Lung (tissue), 12 donors: ENCODE measurements around the gene ANGEL1. TPM values are rescaled to one million over a fixed set of nuclear protein-coding genes. Genes with fewer than 3 reads are reported as not detected.
A peak's percentile ranks its signal among the peaks of the same experiment; 100 is the strongest.

ENCODE experiments used
- ATAC-seq: fragments of 200-7000 bp; cut with Tn5 transposase; one replicate; pipeline ENCODE4 v1.9.1; 2020; ENCODE audit warnings: moderate number of reproducible peaks; ENCODE audit not compliant: insufficient read depth, low FRiP score
- DNase-seq, 3 donors: peaks; one replicate each; pipeline ENCODE4 v3.0.0-alpha.2; 2013 to 2017
- H3K27ac ChIP-seq, 2 donors: one replicate each; pipeline ENCODE4 v1.5.1; 2013; ENCODE audit warnings: mild to moderate bottlenecking in 2 of 2, moderate library complexity in 2 of 2, control low read depth in 1 of 2, inconsistent platforms in 1 of 2, low read depth in 1 of 2, low read length in 1 of 2
- H3K27me3 ChIP-seq, 3 donors: one replicate each; pipeline ENCODE4 v1.5.1; 2013; ENCODE audit warnings: low read length in 2 of 3; ENCODE audit not compliant: control insufficient read depth in 3 of 3, insufficient read depth in 3 of 3
- H3K36me3 ChIP-seq, 4 donors: one replicate each; pipeline ENCODE4 v1.5.1; 2013; ENCODE audit warnings: low read length in 4 of 4, mild to moderate bottlenecking in 1 of 4, moderate library complexity in 1 of 4; ENCODE audit not compliant: control insufficient read depth in 4 of 4, insufficient read depth in 4 of 4
- H3K4me1 ChIP-seq, 5 donors: one replicate each; pipeline ENCODE4 v1.5.1; 2013; ENCODE audit warnings: low read length in 5 of 5, mild to moderate bottlenecking in 2 of 5, moderate library complexity in 1 of 5; ENCODE audit not compliant: control insufficient read depth in 5 of 5, insufficient read depth in 5 of 5
- H3K4me3 ChIP-seq: one replicate; pipeline ENCODE4 v1.5.1; 2013; ENCODE audit warnings: mild to moderate bottlenecking, control low read depth, moderate library complexity
- H3K9ac ChIP-seq, 2 donors: one replicate each; pipeline ENCODE4 v1.5.1; 2013; ENCODE audit warnings: low read length in 2 of 2, control low read depth in 1 of 2; ENCODE audit not compliant: insufficient read depth in 1 of 2
- H3K9me3 ChIP-seq, 4 donors: one replicate each; pipeline ENCODE4 v1.5.1; 2013; ENCODE audit warnings: low read length in 3 of 4, mild to moderate bottlenecking in 1 of 4, moderate library complexity in 1 of 4; ENCODE audit not compliant: control insufficient read depth in 4 of 4, insufficient read depth in 3 of 4
- WGBS, 2 donors: extraction: QIAGEN DNeasy Blood & Tissue Kit; methylation state at CpG; one replicate each; pipeline ENCODE4 v1.1.7; 2013; 5-methylcytosine and 5-hydroxymethylcytosine counted together
- polyA plus RNA-seq, 2 donors: library from polyadenylated mRNA; stranded (reverse); fragments of 200-250 nt; gene quantifications; one replicate each; pipeline ENCODE4 v1.2.1, GENCODE V29; 2013
- total RNA-seq, 2 donors: library from RNA; depleted of rRNA in 1 of 2; stranded (reverse); fragments of >200 nt in 1 of 2; gene quantifications; one replicate each; pipeline ENCODE4 v1.2.1, GENCODE V29; 2014 to 2021
- TF ChIP-seq, protein P1 (sequence below): IDR thresholded peaks from 2 replicates; pipeline ENCODE4 v1.5.1; 2012; ENCODE audit warnings: mild to moderate bottlenecking; ENCODE audit errors: control extremely low read depth, extremely low read depth
- donor health status: control.
- donor health status: control.
- donor health status: Bipolar disorder and iron deficiency.
- donor health status: healthy.
- donor health status: DM: yes; HTN: yes; CAD: no.

ANGEL1 gene
- total and polyA plus RNA-seq, 4 donors = 10.4 to 20.4 (median 15.0) TPM

DNA sequence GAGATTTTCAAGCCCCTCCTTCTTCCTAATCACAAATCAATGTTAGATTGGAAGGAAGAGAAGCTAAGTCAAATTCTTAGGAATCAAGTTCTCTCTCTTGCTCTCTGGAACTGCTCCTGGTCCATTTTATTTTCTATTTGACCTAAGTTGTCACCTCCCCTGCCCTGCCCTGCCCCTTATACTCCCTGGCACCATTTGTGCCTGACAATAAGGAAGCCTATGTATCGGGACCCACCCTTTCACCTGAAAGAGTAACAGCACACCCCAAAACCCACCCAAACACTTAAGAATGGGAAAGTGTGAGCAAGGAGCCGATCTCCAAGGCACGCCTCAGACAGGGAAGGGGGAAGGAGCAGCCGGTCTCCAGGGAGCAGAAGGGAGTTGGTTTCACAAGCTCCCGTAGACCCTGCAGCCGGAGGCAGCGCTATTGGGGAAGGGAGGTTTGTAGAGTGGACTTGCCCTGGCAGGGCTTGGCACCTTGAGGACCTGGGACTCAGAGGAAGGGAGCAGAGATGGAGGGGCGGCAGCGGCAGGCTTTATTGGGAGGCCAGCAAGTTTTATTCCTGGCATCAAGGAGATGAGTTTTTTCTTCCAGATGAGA, 15.1 kb upstream of the ANGEL1 start:
- TF ChIP-seq, protein P1, sequence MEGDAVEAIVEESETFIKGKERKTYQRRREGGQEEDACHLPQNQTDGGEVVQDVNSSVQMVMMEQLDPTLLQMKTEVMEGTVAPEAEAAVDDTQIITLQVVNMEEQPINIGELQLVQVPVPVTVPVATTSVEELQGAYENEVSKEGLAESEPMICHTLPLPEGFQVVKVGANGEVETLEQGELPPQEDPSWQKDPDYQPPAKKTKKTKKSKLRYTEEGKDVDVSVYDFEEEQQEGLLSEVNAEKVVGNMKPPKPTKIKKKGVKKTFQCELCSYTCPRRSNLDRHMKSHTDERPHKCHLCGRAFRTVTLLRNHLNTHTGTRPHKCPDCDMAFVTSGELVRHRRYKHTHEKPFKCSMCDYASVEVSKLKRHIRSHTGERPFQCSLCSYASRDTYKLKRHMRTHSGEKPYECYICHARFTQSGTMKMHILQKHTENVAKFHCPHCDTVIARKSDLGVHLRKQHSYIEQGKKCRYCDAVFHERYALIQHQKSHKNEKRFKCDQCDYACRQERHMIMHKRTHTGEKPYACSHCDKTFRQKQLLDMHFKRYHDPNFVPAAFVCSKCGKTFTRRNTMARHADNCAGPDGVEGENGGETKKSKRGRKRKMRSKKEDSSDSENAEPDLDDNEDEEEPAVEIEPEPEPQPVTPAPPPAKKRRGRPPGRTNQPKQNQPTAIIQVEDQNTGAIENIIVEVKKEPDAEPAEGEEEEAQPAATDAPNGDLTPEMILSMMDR = no peak
- Histone ChIP-seq H3K36me3 (no peaks in the 10 kb centered on the region), H3K4me3 (no peak overlapping the region), H3K27ac (peak overlapping the region in 1 of 2 donors; percentile 13), H3K9me3 (no peaks in the 10 kb centered on the region), H3K9ac (no peak overlapping the region), H3K27me3 (no peaks in the 10 kb centered on the region), H3K4me1 (no peaks in the 10 kb centered on the region)
- WGBS, 2 donors = 75 to 88% methylated on average over 9 of the region's 9 CpGs
- DNase-seq (peak in 1 of 3 donors; percentile 18), ATAC-seq (no peak)

DNA sequence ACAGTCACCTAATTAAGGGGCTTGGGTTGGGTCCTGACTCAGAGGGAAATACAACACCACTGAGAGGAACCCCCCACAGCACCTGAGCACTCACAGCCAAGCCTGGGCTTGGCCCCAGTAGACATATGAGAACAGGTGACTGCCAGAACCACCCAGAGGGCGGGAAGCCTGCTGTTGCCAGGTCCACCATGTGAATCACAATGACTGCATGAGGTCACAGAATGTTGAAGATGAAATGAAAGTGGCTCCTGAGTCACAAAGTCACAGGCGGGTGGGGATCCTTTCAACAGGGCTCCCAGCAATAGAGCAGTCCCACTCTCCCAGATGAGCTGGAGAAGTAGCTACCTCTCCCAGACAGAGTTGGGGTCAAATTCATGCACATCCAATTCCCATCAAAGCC, 13.4 kb upstream of the ANGEL1 start, which contains the start of gene LRRC74A:
TSS of gene LRRC74A (plus strand) at position 287 of the 400 bp plus-strand sequence. CDS start 290 bp downstream, outside the sequence.
- Histone ChIP-seq H3K4me1 (no peaks in the 10 kb centered on the region), H3K27ac (no peak within 1 kb of the TSS), H3K27me3 (no peaks in the 10 kb centered on the region), H3K4me3 (no peak within 1 kb of the TSS), H3K9me3 (no peaks in the 10 kb centered on the region), H3K36me3 (no peaks in the 10 kb centered on the region), H3K9ac (no peak within 1 kb of the TSS)
- no peak for DNase-seq
- WGBS, 2 donors = 91 to 96% methylated on average over 2 of the region's 2 CpGs
- no peak for ATAC-seq
- TF ChIP-seq, protein P1 = no peak

DNA sequence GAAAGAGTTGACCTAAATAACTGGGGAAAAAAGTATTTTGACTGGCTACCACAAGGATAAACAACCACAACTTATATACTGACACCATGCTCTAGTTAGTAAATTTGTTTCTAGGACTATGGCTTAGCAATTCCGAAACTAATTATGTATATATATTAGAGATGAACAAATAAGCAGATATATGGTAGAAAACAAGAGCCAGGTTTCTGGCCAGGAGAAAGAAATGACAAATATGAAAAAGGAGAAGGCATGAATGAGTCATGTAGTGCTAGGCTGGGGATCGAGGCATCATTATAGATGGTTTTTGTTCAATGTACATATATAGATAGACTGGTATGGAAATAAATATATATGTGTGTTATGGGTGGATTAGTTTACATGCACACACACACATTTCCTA, 8.0 kb upstream of the ANGEL1 start:
- Histone ChIP-seq H3K36me3 (no peaks in the 10 kb centered on the region), H3K4me1 (no peaks in the 10 kb centered on the region), H3K27ac (no peak overlapping the region), H3K9ac (no peak overlapping the region), H3K4me3 (no peak overlapping the region), H3K27me3 (peaks cover 0 to 5% (median 0%) of the 10 kb centered on the region in 3 donors), H3K9me3 (no peaks in the 10 kb centered on the region)
- TF ChIP-seq, protein P1 = no peak
- DNase-seq (no peak), ATAC-seq (no peak)
- whole genome bisulfite sequencing, 2 donors = 86 to 94% methylated on average over 2 of the region's 2 CpGs
